HG02642 (cell line): ENCODE data around the gene SMARCB1.
"Not testable (repeated sequence)": the region's sequence is repeated elsewhere in the genome, so short reads cannot be mapped to it uniquely, and the experiment has no call there.

ENCODE experiments used
- ATAC-seq: cut with Tn5 transposase; IDR thresholded peaks from one replicate; pipeline ENCODE4 v1.9.1; 2021; ENCODE audit warnings: mild to moderate bottlenecking; ENCODE audit not compliant: unreplicated experiment, poor library complexity

The SMARCB1 gene

GRCh38 chr22:23860187-23860586, 73.4 kb downstream of the SMARCB1 start:
- not testable (repeated sequence) for ATAC-seq

- ATAC-seq: no peak
Observed at GRCh38 chr22:23862103-23862502, 75.3 kb downstream of the SMARCB1 start.

GRCh38 chr22:23864499-23865154, 77.9 kb downstream of the SMARCB1 start:
- ATAC-seq: not testable (repeated sequence)

GRCh38 chr22:23868580-23868979, 81.8 kb downstream of the SMARCB1 start:
- ATAC-seq: no peak

- no peak for ATAC-seq
Observed at GRCh38 chr22:23874871-23875270, 88.1 kb downstream of the SMARCB1 start.

GRCh38 chr22:23875801-23876200, 89.0 kb downstream of the SMARCB1 start:
- ATAC-seq: no peak

- no peak for ATAC-seq
Observed at GRCh38 chr22:23877566-23877965, 90.8 kb downstream of the SMARCB1 start.

GRCh38 chr22:23878219-23878618, 91.5 kb downstream of the SMARCB1 start:
- ATAC-seq: no peak

GRCh38 chr22:23882370-23882769, 95.6 kb downstream of the SMARCB1 start:
- ATAC-seq: no peak

GRCh38 chr22:23883658-23884057, 96.9 kb downstream of the SMARCB1 start:
- ATAC-seq: no peak

GRCh38 chr22:23884140-23884539, 97.4 kb downstream of the SMARCB1 start:
- no peak for ATAC-seq
